Left ventricle myocardium inferior (tissue), 1 donor: Measurements from ENCODE around the gene FREM1. TPM values are rescaled to one million over a fixed set of nuclear protein-coding genes. Genes with fewer than 3 reads are reported as not detected.

ENCODE experiments used
- DNase-seq: peaks from one replicate; pipeline ENCODE4 v3.0.0-alpha.2; 2020
- H3K27ac ChIP-seq: fragments of 200-600 bp; replicated peaks from 2 replicates; pipeline ENCODE4 v1.8.0; 2021
- H3K27me3 ChIP-seq: fragments of 200-600 bp; 2 replicates; pipeline ENCODE4 v1.8.0; 2021; ENCODE audit warnings: low read depth
- H3K36me3 ChIP-seq: fragments of 200-600 bp; 2 replicates; pipeline ENCODE4 v1.8.0; 2021
- H3K4me1 ChIP-seq: fragments of 200-600 bp; 2 replicates; pipeline ENCODE4 v1.8.0; 2021
- H3K4me3 ChIP-seq: fragments of 200-600 bp; 2 replicates; pipeline ENCODE4 v1.8.0; 2021; ENCODE audit warnings: mild to moderate bottlenecking, moderate library complexity
- H3K9me3 ChIP-seq: fragments of 200-600 bp; replicated peaks from 2 replicates; pipeline ENCODE4 v1.8.0; 2021
- intact Hi-C: fragments of 100-400 bp; cut with micrococcal nuclease; formaldehyde crosslinking; loops from one replicate; pipeline ENCODE4 v1.11.0; 2022
- total RNA-seq: library from RNA; stranded (reverse); fragmentation: NEBNext Ultra II Directional; extraction: Animal tissue kit (Norgen Biotek cat#: 25700); gene quantifications from one replicate; pipeline ENCODE4 v1.2.1, GENCODE V29; 2021
- TF ChIP-seq, protein P1 (sequence below): fragments of 200-600 bp; IDR thresholded peaks from 2 replicates; pipeline ENCODE4 v1.8.0; 2021; ENCODE audit warnings: antibody characterized with exemption, mild to moderate bottlenecking, borderline replicate concordance
- donor health status: DM: no; HTN: yes; CAD: no; lungs with severe emphysema.

FREM1 gene
- total RNA-seq, 1 donor from 2014 or later: 3.0 TPM

DNA sequence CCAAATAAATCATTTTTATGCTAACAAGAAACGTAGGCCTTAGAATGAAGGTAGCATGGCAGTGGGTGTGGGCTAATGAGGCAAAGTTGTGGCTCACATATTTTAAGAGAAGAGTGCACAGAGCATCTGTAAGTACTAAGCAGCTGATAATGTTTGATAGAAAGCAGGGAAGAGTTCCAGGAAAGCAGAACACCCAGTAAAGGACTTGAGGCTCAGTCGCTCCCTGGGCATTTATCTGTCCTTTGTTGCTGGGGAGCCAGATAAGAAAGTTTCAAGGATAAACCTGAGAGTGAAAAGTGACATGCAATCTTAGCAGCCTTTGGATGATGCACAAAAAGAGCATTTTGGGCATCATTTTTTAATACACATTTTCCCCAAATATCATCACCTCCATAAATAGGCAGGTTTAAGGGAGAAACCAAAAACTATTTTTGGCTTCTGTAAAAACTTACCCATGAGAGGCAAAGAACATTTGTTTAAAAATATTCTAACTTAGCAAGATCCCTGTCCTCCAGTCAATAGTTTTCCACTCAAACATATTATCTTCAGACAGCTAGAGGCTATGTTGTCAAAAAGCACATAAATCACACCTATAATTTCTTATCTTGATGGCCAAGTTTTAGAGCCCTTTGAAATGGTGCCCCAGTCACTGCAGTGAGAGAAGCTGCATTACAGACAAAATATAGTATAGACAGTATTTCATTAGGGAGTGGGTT lies 3.4 kb downstream of the FREM1 start:
- Histone ChIP-seq H3K36me3 (no peaks in the 10 kb centered on the region), H3K27me3 (no peaks in the 10 kb centered on the region), H3K4me1 (peaks cover 28% of the 10 kb centered on the region), H3K27ac (peak overlapping the region; percentile 69), H3K9me3 (no peaks in the 10 kb centered on the region), H3K4me3 (no peak overlapping the region)
- TF ChIP-seq, protein P1, sequence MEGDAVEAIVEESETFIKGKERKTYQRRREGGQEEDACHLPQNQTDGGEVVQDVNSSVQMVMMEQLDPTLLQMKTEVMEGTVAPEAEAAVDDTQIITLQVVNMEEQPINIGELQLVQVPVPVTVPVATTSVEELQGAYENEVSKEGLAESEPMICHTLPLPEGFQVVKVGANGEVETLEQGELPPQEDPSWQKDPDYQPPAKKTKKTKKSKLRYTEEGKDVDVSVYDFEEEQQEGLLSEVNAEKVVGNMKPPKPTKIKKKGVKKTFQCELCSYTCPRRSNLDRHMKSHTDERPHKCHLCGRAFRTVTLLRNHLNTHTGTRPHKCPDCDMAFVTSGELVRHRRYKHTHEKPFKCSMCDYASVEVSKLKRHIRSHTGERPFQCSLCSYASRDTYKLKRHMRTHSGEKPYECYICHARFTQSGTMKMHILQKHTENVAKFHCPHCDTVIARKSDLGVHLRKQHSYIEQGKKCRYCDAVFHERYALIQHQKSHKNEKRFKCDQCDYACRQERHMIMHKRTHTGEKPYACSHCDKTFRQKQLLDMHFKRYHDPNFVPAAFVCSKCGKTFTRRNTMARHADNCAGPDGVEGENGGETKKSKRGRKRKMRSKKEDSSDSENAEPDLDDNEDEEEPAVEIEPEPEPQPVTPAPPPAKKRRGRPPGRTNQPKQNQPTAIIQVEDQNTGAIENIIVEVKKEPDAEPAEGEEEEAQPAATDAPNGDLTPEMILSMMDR: no peak
- intact Hi-C loops: no loop called here
- DNase-seq: no peak

DNA sequence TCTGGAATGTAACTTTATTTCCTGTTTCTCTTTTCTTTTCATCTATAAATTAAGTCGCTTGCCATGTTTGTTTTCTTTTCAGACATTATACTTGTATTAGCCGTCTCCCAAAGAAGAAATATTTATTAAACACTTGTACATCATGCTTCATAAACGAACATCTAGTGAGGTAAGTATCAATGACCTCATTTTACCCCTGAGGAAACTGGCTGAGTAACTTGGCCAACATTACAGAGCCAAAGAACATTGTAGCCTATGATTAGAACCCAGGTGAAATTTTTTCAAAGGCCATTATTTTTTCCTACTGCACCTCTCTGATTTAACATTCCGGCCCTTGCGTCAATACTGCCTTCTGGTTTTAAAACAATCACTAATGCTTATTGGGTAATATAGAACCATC lies 4.2 kb downstream of the FREM1 start:
- Histone ChIP-seq H3K4me1 (peaks cover 28% of the 10 kb centered on the region), H3K4me3 (no peak overlapping the region), H3K27ac (peak overlapping the region; percentile 69), H3K36me3 (no peaks in the 10 kb centered on the region), H3K9me3 (no peaks in the 10 kb centered on the region), H3K27me3 (no peaks in the 10 kb centered on the region)
- TF ChIP-seq, protein P1: no peak
- intact Hi-C loops: no loop called here
- no peak for DNase-seq

DNA sequence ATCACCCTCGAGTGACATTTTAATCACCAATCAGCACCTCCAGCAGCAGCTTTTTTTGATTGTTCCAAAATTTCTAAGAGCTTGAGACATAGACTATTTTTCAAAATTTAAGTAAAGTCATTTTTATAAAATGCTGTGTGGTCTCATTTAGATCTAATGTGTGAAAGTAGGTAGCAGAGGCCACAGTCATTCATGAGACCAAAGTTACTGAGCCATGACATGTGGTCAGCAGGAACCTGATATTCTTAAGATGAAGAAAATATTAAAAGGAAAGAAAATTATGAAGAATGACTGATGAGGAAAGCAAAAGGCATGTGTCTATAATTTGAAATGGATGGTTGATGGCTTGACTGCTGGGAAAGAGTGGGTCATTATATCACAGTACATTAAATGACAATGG lies 7.2 kb downstream of the FREM1 start:
- H3K4me1 ChIP-seq: peaks cover 22% of the 10 kb centered on the region
- no peaks in the 10 kb centered on the region for H3K9me3 ChIP-seq
- H3K27ac ChIP-seq: no peak overlapping the region
- no peaks in the 10 kb centered on the region for H3K27me3 ChIP-seq
- H3K36me3 ChIP-seq: no peaks in the 10 kb centered on the region
- TF ChIP-seq, protein P1: no peak
- no peak overlapping the region for H3K4me3 ChIP-seq
- DNase-seq: no peak
- intact Hi-C loops: no loop called here

DNA sequence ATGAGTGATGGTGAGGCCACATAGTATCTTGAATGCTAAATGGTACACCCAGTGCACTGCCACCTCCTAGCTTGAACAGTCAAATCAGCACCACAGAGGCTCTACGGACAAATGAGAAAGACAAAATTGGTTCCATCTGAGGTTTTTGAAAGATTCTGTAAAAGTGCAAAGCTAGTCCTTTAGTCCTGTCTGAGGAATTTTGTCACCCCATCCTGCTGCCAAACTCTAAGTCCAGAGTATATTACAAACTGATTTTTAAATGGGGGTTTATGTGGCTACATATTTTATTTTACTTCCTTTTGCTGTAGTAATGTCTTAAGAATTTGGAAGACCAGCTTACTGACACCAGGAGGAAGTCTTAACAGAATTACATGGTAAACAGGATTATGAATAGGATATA lies 7.7 kb downstream of the FREM1 start:
- Histone ChIP-seq H3K36me3 (no peaks in the 10 kb centered on the region), H3K4me1 (peaks cover 22% of the 10 kb centered on the region), H3K4me3 (no peak overlapping the region), H3K9me3 (no peaks in the 10 kb centered on the region), H3K27ac (no peak overlapping the region), H3K27me3 (no peaks in the 10 kb centered on the region)
- TF ChIP-seq, protein P1: no peak
- intact Hi-C loops: no loop called here
- no peak for DNase-seq

DNA sequence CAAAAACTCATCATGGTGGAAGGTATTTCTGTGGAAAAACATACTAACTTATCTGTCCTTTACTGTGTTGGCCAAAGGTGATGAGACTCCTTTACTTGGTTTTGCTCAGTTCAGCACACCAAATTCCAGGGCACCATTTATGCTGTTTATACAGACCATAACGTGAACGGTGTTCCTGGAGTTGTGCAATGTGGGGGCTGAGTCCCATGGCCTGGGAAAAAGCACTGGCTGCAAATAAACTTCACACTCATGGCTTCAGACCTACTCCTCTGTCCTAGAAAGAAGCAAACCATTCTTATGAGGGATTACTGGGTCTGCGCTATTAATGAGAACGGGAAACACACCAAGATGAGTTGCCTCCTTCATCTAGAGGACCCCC lies 10.4 kb downstream of the FREM1 start:
- TF ChIP-seq, protein P1: no peak
- Histone ChIP-seq H3K4me3 (peak overlapping the region; percentile 35), H3K4me1 (no peaks in the 10 kb centered on the region), H3K9me3 (no peaks in the 10 kb centered on the region), H3K27ac (peak overlapping the region; percentile 8), H3K36me3 (no peaks in the 10 kb centered on the region), H3K27me3 (no peaks in the 10 kb centered on the region)
- intact Hi-C loops: no loop called here
- no peak for DNase-seq
